HG03159 (cell line): ENCODE measurements around the gene BUB1.
"Not testable (repeated sequence)": the region's sequence is repeated elsewhere in the genome, so short reads cannot be mapped to it uniquely, and the experiment has no call there.

Experiments used
- ATAC-seq: cut with Tn5 transposase; IDR thresholded peaks from one replicate; pipeline ENCODE4 v1.9.1; 2021; ENCODE audit warnings: mild to moderate bottlenecking, moderate library complexity; ENCODE audit not compliant: unreplicated experiment

Gene BUB1

DNA sequence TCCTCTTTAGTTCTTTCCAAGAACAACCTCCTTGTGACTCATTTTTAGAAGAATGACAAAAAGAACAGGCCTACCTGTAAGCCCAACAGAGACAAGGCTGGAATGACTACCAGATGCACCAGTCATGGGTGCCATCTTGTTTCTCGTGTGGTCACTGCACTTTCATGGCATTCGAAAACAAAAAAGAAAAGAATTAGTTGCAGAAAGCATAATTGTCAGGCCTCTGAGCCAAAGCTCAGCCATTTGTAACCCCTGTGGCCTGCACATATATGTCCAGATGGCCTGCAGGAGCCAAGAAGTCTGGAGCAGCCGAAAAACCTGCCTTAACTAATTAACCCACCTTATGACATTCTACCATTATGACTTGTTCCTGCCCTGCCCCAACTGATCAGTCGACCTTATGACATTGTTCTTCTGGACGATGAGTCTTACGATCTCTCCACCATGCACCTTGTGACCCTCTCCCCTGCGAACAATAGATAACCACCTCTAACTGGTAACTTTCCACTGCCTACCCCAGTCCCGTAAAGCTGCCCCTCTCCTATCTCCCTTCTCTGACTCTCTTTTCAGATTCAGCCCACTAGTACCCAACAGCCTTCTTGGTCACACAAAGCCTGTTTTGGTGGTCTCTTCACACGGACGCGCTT lies 13.9 kb upstream of the BUB1 start:
- no peak for ATAC-seq

DNA sequence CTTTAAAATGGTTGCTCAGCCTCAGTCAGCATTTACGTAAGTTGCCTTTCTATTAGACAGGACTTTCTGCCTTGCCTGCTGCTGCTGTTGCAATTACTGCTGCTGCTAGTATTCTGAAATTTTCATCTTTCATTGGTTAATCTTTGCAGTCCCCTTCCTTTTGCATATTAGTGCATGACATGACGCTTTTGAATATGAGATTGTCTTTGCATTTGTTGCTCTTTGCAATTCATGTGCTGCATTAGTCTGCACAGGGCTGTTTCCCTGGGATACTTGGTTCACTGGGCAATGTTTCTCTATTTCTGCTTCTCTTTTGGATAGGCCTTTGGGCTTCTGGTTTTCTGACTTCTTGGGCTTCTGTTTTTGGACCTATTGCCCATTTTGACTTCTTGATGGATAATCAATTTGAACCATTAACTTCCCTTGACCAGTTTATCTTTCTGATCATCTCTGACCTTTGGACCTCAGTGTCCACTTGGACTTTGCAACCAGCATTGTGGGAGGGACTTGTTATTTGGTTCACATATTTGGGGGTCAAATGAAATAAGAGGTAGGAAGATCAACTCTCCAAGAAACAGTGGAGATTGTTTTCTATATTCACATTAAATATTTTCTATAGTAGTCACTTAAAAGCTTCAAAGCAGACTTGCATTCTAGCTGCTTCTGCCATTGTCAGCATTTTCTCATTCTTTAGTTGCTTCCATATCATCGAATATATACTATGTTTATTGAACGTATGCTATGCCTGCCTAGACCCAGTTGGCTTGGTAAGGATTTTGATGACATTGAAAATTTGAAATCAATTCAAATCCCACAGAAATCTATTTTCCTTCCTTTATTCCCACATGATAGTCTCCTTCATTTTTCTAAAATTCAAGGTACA lies 12.5 kb upstream of the BUB1 start:
- no peak for ATAC-seq

DNA sequence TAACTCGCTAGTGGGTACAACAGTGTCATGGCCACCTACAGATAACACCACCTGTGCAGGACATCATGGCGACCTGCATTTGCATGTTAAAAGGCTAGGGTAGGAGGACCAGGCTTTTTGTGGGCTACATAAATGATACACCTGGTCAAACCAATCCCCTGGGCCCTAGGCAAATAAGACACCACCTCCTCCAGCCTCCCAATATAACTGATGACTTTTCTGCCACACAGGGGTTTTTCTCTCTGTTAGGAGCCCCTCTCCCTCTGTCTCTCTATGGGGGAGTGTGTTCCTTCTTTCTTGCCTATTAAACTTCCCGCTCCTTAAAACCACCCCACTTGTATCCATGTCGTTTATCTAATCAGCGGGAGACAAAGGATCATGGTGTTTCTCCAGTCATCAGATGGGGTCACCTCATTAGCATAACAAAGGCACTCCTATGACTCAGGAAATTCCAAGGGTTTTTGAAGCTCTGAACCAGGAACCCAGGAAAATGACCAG lies 10.8 kb upstream of the BUB1 start:
- no peak for ATAC-seq

DNA sequence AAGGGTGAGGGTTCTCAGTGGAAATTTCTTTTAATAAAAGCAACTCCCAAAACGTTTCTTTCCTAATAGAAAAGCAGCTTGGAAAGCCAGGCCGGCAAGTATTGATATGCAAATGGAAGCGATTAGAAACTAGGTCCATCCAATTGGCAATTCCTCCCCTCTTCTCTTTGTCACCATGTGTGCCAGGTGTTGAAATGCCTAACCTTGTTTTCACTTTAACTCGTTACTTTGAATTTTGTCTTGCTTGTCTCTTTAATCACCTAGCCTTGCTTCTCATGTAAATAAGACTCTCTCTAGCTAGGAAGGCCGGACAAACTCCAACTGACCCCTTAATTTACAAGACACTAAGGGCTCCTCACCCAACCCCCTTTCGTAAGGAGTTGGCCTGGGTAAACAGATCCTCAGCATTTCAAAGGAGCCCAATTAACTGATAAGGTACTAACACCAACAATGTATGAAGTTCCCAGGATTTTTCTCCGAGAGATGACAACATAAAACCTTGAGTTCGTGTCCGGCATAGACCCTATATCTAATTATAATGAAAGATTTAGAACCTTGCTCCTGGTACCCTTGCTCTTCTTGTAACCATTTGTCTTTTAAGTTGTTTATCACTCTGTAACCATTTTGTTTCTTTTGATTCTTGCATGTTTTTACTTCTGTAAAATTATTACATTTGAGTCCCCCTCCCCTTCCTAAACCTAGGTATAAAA lies 10.1 kb upstream of the BUB1 start:
- not testable (repeated sequence) for ATAC-seq

DNA sequence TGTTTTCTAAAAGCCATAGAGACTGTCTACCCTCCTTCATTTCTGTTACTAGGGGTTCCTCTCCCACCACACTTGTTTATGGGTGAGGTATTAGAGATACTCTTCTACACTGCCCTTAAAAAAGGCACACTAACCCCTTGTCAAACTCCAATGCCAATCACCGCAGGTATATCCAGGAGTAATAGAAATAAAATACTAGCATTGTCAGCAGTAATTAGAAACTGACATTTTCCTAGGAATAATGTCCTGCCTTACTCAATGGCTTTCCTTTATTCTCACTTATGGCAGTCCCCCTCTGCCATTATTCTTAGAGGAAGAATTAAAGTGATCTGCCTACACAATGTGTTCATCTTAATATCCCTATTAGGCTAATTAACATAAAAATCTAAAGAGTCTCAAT lies 5.0 kb upstream of the BUB1 start:
- no peak for ATAC-seq

DNA sequence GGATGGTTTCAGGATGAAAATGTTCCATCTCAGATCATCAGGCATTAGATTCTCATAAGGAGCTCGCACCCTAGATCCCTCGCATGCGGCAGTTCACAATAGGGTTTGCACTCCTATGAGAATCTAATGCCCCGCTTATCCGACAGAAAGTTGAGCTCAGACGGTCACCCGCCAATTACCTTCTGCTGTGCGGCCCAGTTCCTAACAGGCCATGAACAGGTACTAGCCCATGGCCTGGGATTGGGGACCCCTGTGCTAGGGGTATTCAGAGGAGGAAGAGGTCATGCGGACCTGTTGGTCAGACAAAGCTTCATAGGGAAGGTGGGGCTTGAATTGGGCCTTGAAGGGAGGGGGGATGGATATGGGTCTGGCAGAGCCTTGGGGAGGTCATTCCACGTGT lies 4.4 kb upstream of the BUB1 start:
- ATAC-seq = no peak

DNA sequence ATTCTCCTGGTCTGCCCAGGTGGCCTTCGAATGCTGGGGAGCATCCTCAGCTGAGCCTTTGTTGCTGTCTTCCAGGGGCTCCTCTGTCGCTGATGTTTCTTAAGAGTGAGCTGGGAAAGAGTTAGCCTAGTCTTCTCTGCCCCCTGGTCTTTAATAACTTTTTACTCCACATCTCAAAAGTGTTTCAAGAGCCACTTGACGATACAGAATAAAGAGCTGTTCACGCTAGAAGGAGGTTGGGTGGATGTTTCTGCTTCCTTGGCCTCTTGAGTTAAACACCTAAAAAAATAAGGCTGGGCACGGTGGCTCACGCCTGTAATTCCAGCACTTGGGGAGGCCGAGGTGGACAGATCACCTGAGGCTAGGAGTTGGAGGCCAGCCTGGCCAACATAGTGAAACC lies 2.8 kb upstream of the BUB1 start:
- ATAC-seq = no peak

DNA sequence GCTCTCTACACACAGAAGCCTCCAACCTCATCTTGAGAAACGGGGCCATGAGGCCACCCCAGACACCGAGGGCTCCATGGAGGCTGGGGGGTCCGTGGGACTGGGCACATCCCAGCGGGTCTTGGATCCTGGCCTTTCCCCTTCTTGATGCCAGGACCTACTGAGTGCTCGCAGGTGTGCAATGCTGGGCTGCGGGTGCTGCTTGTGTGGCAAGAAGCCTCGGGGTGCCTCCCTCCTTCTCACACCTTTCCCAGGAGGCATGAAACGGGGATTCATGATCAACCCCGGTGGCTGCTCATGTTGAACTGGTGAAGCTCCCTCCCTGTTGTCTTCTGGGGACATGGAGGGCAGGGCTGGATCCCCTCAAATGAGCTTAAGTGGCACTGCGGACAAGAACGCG lies 2.0 kb upstream of the BUB1 start:
- ATAC-seq = no peak

DNA sequence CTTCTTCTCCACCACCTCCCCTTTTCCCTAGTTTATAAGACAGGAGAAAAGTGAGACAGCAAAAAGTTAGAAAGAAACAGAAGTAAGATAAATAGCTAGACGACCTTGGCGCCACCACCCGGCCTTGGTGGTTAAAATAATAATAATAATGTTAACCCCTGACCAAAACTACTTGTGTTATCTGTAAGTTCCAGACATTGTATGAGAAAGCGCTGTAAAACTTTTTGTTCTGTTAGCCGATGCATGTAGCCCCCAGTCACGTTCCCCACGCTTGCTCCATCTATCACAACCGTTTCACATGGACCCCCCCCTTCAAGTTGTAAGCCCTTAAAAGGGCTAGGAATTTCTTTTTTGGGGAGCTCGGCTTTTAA lies 1.5 kb upstream of the BUB1 start:
- ATAC-seq = no peak

DNA sequence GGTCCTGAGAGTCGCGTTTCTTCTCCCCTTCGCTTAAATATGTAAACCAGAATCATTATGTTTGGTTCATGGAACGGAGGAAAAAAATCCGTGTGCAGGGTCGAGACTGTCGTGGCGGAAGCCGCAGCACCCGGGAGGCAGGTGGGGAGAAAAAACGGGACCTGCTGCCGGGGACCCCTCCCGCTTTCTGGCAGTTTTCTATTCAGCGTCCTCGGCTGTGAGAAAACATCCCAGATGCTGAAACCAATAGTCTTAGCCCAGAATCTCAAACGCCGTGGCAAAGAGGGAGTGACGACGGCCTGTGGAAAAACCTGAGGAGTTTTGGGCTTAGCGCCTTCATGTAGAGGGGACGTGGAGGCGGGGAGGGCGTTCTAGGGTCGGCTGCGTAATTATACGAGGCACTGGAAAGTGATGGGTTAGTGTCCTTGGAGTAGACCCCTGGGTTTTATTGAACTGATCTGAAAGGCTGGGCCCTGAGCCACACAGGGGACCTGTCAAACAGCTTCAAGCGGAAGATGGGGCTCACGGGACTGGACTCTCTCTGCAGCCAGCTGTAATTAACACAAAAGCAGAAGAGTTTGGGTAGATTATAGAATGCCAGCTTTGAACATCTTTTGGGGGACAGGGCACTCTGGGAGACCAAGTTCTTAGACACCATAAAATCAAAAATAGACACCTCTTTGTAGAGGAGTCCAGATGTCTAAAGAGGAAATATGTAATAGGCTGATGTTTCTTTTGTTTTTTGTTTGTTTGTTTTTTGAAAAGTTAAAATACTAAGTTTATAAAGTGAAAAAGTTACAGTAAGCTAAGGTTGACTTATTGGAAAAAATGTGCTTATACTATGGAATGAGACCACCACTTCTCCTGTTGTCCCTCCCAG lies 834 bp upstream of the BUB1 start:
- peak; percentile 0 for ATAC-seq

DNA sequence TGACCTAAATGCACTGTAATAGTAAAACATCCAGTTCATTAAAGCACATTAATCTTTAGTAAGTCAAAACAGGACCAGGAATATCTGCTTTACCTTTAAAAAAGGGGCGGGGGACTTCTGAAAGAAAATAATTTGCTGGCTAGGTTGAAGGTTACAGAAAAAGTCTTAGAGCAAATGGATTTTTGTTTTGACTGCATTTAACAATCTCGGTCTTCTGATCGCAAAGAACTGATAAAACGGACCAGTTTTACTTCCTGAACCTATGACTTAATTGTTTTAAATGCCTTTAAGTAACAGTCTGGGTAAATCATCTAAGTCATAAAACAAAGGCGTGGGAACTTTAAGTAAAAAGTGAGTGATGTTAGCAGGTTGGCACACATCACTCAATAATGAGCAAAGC lies 783 bp downstream of the BUB1 start:
- no peak for ATAC-seq

DNA sequence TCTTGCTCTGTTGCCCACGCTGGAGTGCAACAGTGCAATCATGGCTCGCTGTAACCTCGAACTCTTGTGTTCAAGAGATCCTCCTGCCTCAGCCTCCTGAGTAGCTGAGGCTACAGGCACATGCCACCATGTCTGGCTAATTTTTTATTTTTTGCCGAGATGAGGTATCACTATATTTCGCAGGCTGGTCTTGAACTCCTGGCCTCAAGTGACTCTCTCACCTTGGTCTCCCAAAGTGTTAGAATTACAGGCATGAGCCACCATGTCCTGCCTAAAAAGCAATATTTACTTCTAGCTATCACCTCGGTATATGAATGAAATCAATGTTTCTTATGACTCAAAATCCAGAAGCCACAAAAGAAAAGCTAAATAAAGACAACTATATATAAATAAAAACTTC lies 2.2 kb downstream of the BUB1 start:
- ATAC-seq = no peak

DNA sequence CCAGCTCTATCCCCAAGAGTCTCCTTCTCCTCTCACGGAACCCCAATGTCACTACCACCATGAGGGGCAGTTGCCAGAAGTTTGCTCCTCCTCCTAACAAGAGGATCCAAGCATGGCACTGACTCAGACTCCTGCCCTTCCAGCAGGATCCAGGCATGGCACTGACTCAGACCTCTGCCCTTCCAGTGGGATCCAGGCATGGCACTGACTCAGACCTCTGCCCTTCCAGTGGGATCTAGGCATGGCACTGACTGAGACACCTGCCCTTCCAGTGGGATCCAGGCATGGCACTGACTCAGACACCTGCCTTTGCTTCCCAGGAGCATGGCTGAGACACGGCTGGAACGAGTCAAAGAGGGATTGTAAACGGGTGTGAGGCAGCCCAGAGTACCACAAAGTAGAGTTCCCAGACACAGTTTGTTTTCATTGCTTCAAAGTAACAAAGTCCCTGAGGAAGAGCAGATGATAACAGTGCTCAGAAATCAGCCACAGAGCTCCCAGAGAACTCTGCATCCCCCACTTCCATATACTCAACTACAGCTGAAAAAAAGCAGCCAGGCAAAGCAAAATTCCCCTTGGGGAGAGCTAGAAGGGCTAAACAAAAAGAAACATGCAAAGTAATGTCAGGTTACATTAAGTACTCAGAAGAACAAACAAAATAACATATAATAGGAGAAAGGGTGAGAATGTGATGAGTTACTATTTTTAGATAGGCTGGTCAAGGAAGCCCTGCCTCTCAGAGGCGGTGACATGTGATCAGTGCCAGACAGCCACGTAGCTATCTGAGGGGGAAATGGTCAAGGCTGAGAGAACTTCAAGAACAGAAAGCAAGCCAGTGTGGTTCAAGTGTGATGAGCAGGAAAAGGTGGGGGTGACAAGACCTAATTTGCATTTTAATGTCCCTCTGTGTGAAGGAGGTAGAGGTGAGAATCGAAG lies 3.0 kb downstream of the BUB1 start:
- peak; percentile 79 for ATAC-seq

DNA sequence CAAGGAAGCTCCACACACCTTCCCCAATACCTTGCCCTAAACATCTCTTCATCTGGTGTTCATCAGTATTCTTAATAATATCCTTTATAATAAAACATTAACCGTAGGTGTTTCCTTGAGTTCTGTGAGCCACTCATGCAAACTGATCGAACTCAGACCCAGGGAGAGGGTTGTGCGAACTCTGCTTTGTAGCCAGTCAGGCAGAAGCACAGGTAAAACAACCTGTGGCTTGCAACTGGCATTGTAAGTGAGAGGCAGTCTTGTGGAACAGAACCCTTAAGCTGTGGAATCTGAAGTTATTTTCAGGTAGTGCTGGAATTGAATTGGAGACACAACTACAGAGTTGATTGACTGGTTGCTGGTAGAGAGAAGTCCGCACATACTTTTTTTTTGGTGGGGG lies 4.7 kb downstream of the BUB1 start:
- ATAC-seq = no peak

DNA sequence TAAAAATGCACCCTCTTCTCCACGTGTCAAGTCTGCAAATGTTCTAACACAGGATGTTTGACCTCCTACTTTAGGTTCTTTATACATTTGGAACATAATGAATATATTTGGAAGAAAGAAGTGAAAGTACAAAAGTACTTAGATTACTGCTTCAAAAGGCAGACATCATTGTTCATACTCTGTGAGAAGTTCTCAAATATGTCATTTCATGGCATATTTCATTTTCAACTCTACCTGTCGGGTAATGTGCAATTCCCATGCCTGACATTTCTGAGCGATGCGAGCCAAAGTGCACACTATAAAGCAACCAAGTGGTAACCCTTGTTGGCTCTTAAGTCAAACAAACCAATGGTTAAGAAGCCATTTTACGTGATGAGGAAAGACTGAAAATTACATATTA lies 7.0 kb downstream of the BUB1 start:
- no peak for ATAC-seq

DNA sequence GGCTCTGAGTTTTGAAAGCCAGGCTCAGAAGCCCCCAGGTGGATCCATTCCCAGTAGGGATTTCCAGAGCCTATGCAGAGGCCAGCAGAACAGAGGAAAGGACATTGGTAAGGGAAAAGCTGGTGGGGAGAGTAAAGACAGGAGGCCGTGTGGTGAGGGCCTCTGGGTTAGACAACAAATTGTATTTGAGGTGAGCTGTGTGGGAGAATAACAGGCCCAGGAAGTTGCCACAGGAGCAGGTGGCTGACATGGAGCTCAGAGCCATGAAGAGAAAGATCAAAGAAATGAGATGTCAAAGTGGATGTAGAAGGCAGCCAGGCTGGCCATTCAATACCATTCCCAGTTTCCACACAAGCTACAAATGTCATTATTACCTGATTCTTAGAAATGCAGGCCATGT lies 8.8 kb downstream of the BUB1 start:
- no peak for ATAC-seq

DNA sequence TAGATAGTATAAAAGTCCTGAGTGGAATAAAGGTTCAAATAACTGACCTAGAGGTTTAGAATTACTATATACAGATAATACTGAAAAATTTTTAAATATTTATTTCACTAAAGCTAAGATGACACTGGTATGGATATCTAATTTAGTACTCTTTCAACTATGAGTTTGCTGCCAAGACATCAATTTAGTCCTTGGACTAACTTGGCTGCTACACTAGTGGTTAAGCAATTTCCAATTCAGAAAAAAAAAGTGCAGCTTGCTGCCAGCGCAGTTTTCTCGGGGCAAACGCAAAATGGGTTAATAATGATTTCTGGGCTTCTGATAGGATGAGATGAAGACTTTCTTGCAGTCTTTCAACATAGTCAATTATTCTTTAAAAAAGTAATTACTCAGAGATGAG lies 10.8 kb downstream of the BUB1 start:
- no peak for ATAC-seq

DNA sequence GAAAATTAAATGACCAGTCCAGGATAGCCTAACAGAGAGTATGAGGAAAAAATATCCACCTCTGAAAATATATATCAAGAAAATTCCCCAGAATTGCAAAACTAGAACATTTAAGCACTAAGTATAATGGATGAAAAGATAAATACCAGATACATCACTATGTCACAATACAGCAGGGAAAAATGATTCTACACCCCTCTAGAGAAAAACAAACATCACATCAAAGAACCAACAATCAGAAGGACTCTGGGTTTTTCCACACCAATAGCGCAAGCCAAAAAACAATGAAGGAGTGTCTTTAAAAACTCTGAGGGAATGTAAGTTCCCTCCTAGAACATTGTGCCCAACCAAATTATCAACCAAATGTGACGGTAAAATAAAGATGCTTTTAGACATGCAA lies 13.7 kb downstream of the BUB1 start:
- ATAC-seq = no peak

DNA sequence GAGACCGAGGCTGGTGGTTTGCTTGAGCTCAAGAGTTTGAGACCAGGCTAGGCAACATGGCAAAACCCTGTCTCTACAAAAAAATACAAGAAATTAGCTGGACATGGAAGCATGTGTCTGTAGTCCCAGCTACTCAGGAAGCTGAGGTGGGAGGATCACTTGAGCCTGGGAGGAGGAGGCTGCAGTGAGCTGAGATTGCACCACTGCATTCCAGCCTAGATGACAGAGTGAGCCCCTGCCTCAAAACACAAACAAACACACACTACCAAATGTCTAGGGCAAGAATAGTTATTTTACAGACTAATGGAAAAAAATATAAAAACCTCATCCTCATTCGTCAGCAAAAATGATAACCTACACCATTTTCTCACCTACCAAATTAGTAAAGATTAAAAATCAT lies 15.3 kb downstream of the BUB1 start:
- no peak for ATAC-seq

DNA sequence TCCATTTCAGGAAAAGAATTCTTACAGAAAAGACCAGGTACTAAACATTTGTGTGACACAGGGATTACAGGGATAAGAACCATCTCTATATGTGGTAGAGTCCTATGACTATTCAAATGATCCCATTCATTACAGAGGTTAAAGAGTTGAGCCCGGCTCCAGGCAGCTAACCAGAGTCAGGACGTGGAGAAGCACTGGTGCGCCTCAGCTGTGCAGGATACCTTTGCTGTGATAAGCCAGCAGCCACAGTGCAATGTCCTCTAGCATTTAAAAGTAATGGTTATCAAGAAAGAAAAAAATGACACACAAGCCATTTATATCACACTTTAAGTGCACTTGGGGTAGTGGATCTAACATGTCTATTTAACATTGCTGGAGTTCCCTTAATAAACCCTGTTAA lies 17.3 kb downstream of the BUB1 start:
- no peak for ATAC-seq
